Glutamatergic neuron (in vitro differentiated cells): Measurements from ENCODE around the gene EXT2. TPM values are rescaled to one million over a fixed set of nuclear protein-coding genes. Genes with fewer than 3 reads are reported as not detected.
A peak's percentile ranks its signal among the peaks of the same experiment; 100 is the strongest.

ENCODE experiments used
- DNase-seq: peaks from one replicate; pipeline ENCODE4 v3.0.0; 2022
- H3K27ac Mint-ChIP-seq: one replicate; pipeline ENCODE4 v1.8.0; 2020; ENCODE audit warnings: mild to moderate bottlenecking, mixed read lengths, inconsistent platforms; ENCODE audit not compliant: unreplicated experiment
- H3K27me3 Mint-ChIP-seq: one replicate; pipeline ENCODE4 v1.8.0; 2020; ENCODE audit warnings: mild to moderate bottlenecking, moderate library complexity, mixed read lengths, inconsistent platforms; ENCODE audit not compliant: unreplicated experiment
- H3K36me3 Mint-ChIP-seq: one replicate; pipeline ENCODE4 v1.8.0; 2020; ENCODE audit warnings: mild to moderate bottlenecking, mixed read lengths, inconsistent platforms; ENCODE audit not compliant: unreplicated experiment
- H3K4me1 Mint-ChIP-seq: one replicate; pipeline ENCODE4 v1.8.0; 2020; ENCODE audit warnings: mild to moderate bottlenecking, low read depth, mixed read lengths, inconsistent platforms; ENCODE audit not compliant: unreplicated experiment
- H3K4me3 Mint-ChIP-seq: one replicate; pipeline ENCODE4 v1.8.0; 2020; ENCODE audit warnings: mild to moderate bottlenecking, mixed read lengths, inconsistent platforms; ENCODE audit not compliant: unreplicated experiment
- H3K9me3 Mint-ChIP-seq: one replicate; pipeline ENCODE4 v1.8.0; 2020; ENCODE audit warnings: mild to moderate bottlenecking, moderate library complexity, mixed read lengths, inconsistent platforms; ENCODE audit not compliant: unreplicated experiment
- total RNA-seq: library from RNA; stranded (reverse); fragmentation: NEBNext Ultra II Directional; extraction: Animal tissue kit (Norgen Biotek cat#: 25700); gene quantifications from one replicate; pipeline ENCODE4 v1.2.1, GENCODE V29; 2021; ENCODE audit not compliant: unreplicated experiment
- TF ChIP-seq, protein P1 (sequence below): fragments of 200-600 bp; sonication (generic); IDR thresholded peaks from one replicate; pipeline ENCODE4 v1.5.0; 2021; ENCODE audit not compliant: partially characterized antibody, unreplicated experiment

The EXT2 gene
- total RNA-seq, 1 donor from 2014 or later = 46.3 TPM

- DNase-seq = no peak
- Mint-ChIP-seq H3K9me3 (no peaks in the 10 kb centered on the region), H3K4me1 (no peaks in the 10 kb centered on the region), H3K36me3 (no peaks in the 10 kb centered on the region), H3K4me3 (no peak overlapping the region), H3K27me3 (no peaks in the 10 kb centered on the region), H3K27ac (no peak overlapping the region)
- TF ChIP-seq, protein P1, sequence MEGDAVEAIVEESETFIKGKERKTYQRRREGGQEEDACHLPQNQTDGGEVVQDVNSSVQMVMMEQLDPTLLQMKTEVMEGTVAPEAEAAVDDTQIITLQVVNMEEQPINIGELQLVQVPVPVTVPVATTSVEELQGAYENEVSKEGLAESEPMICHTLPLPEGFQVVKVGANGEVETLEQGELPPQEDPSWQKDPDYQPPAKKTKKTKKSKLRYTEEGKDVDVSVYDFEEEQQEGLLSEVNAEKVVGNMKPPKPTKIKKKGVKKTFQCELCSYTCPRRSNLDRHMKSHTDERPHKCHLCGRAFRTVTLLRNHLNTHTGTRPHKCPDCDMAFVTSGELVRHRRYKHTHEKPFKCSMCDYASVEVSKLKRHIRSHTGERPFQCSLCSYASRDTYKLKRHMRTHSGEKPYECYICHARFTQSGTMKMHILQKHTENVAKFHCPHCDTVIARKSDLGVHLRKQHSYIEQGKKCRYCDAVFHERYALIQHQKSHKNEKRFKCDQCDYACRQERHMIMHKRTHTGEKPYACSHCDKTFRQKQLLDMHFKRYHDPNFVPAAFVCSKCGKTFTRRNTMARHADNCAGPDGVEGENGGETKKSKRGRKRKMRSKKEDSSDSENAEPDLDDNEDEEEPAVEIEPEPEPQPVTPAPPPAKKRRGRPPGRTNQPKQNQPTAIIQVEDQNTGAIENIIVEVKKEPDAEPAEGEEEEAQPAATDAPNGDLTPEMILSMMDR = no peak
Measured at GRCh38 chr11:44051171-44051570, 44.3 kb upstream of the EXT2 start.

- Mint-ChIP-seq H3K9me3 (no peaks in the 10 kb centered on the region), H3K27ac (no peak overlapping the region), H3K36me3 (no peaks in the 10 kb centered on the region), H3K4me3 (no peak overlapping the region), H3K4me1 (peaks cover 6% of the 10 kb centered on the region), H3K27me3 (peaks cover 2% of the 10 kb centered on the region)
- TF ChIP-seq, protein P1 = no peak
- DNase-seq = no peak
Measured at GRCh38 chr11:44057340-44057739, 38.1 kb upstream of the EXT2 start.

GRCh38 chr11:44058275-44058674, 37.2 kb upstream of the EXT2 start:
- no peaks in the 10 kb centered on the region for H3K9me3 Mint-ChIP-seq
- no peak for DNase-seq
- no peak overlapping the region for H3K4me3 Mint-ChIP-seq
- H3K4me1 Mint-ChIP-seq = peaks cover 15% of the 10 kb centered on the region
- TF ChIP-seq, protein P1 = no peak
- no peak overlapping the region for H3K27ac Mint-ChIP-seq
- H3K36me3 Mint-ChIP-seq = no peaks in the 10 kb centered on the region
- peaks cover 4% of the 10 kb centered on the region for H3K27me3 Mint-ChIP-seq

DNA sequence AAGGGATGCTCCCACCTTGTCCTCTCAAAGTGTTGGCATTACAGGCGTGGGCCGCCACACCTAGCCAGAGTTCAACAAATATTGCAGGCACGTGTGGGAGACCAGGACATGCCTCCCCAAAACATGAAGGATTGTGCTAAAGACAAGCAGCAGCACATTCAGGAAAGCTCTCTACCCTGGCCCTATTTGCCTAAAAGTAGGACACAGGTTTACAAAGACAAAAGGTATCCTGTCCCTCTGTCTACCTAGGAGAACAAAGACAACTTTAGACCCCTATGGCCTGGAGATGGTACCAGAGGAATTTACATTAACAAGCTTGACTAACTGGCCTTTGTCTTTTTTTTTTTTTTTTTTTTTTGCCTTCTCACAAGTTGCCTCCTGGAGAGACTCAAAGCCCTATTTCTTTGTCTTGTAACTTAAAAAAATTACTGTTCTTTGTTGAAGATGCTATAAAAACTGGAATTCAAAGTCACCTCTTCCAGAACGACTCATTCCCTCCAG, 30.3 kb upstream of the EXT2 start:
- TF ChIP-seq, protein P1 = no peak
- H3K4me1 Mint-ChIP-seq = peaks cover 33% of the 10 kb centered on the region
- peaks cover 9% of the 10 kb centered on the region for H3K27me3 Mint-ChIP-seq
- peaks cover 3% of the 10 kb centered on the region for H3K9me3 Mint-ChIP-seq
- H3K4me3 Mint-ChIP-seq = peak overlapping the region; percentile 87
- DNase-seq = no peak
- no peaks in the 10 kb centered on the region for H3K36me3 Mint-ChIP-seq
- peak overlapping the region; percentile 87 for H3K27ac Mint-ChIP-seq

GRCh38 chr11:44065841-44066731, 29.4 kb upstream of the EXT2 start, which contains the start of gene ACCS:
TSS of gene ACCS (plus strand) at chr11:44066270. CDS start at chr11:44067628, 1,358 bp downstream.
- Mint-ChIP-seq H3K9me3 (peaks cover 3% of the 10 kb centered on the region), H3K27me3 (peaks cover 9% of the 10 kb centered on the region), H3K4me1 (peaks cover 33% of the 10 kb centered on the region), H3K27ac (peak within 1 kb of the TSS; percentile 87), H3K4me3 (peak within 1 kb of the TSS; percentile 87), H3K36me3 (no peaks in the 10 kb centered on the region)
- peak; percentile 92 for DNase-seq
- TF ChIP-seq, protein P1 = peak; percentile 76
